HG02870 (cell line): Measurements from ENCODE around the gene ALDH1B1.

Experiments
- ATAC-seq: cut with Tn5 transposase; IDR thresholded peaks from one replicate; pipeline ENCODE4 v1.9.1; 2021; ENCODE audit warnings: mild to moderate bottlenecking, moderate library complexity; ENCODE audit not compliant: unreplicated experiment

ALDH1B1 gene

DNA sequence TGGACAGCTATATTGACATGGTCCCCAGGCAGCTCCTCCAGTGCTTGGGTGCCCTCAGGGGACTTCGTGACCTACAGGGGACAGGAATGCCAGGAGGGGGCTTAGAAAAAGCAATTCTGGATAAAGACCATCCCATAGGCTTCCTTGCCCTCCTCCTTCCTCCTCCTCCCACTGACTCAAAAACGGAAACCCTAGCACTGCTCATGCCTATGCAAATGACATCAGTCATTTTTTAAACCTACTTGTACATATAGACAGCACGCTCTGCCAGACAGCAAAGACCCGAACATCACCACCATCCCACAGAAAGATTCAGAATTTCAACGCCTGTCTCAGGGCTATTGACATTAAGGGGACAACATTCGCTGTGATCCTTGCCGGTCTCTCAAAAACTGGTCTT lies 20.8 kb downstream of the ALDH1B1 start:
- no peak for ATAC-seq

DNA sequence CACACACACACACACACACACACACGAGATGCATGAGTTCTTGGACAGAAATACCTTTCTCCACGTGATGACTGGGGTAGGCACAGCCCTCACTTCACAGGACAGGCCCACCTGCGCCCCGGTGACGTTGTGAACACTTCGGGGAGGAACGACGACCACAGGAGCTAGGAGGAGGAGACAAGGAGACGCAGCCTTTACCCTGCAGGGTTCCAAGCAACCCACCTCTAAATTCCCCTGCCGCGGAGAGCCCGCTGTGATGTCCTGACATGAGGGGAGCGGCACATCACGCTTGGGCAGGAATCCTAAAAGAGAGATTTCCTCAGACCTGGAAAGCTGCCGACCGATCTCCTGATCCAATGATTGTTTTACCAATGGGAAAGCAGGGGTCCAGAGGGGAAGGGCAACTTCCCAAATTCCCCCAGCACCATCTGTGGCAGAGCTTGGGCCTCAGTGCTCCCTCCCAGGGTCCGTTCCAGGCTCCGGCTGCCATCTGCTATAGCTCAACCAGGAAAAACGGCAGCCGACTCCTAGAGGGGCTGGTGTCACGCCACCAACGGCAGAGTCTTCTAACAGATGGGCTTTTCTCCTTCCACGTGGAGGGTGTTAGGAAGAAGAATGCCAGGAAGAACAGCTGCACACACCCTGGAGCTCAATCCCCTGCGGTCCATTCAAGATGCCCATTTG lies 21.7 kb downstream of the ALDH1B1 start:
- ATAC-seq: no peak

DNA sequence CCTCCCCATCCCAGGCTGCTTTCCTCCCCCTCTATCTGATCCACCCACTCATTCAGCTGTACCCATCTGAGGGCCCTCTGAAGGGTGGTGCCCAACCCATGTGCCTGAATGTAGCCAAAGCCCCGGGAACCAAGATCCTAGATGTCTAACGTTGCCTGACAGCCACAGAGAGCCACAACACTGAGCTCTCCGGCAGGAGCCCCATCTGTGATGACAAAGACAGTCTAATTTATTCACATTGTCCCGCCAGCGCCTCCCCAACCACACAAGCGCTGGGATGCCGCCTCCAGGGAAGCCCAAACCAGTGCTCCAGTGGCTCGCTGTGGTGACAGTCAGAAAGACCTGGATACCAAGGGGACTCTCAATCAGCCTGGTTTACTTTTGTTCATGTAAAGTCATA lies 23.4 kb downstream of the ALDH1B1 start:
- ATAC-seq: no peak

DNA sequence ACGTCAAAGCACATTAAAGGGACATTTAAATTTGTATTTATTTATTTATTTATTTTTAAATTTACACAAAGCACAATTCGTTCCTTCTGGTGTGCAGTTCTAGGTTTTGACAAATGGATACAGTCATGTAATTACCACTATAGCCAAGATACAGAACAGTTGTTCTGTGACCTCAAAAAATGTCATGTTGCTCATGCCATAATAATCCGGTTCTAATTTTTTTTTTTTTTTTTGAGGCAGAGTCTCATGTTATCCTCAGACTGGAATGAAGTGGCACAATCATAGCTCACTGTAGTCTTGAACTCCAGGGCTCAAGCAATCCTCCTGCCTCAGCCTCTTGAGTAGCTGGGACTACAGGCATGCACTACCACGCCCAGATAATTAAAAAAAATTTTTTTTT lies 24.0 kb downstream of the ALDH1B1 start:
- ATAC-seq: no peak

DNA sequence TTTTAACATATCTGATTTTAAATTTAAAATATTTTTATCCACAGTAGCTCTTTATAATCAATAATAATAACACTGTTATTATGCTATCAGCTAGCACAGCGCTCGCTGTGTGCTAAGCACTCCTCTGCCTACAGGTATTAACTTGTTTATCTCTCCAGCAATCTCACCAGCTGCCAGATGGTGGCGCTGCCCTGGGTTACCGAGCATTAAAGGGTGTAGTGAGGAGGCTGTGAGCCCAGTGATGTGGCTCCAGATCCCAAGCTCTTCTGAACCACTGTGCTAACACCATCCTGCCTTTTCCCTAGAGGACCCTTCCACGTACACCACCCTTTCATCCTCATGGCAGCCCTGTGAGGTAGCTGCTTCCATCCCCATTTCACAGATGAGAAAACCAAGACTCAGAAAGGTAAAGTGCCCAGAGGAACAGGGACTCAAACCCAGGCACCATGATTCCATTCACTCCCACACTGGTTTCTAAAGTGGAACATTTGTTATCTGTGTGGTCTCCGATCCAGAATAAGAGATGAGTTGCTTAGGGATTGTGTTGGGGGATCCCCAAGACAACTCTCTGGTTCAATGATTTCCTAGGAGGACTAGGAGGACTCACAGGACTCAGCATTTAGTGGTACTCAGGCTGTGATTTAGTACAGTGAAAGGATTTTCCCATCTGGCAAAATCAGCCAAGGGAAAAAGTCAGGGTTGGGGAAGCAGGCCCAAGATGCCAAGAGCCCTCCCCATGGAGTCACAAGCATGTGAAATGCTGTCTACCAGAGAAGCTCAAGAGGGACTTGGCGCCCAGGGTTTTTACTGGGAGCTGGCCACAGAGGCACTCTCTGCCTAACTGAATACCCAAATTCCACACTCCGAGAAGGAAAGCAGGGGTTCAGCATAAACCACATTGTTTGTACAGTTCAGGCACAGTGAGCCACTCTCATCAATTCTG lies 24.8 kb downstream of the ALDH1B1 start:
- no peak for ATAC-seq

DNA sequence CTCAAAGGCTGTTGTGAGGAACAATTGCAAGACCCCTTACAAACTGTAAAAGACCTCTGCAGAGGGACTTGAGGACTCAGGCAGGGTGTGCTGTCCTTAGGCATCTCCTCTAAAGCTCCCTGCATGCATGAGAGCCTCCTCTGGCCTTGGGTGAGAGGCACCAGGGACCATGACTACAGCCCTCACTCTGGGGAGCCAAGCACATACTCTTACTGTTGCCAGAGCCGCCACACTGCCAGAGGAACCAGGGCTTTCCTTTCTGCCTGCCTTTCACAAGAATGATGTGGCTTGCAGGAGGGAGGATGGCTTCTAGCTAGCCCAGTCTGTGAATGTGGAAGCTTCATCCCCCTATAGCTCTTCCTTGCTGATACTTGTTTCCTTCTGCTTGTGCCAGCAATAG lies 25.9 kb downstream of the ALDH1B1 start:
- ATAC-seq: no peak

DNA sequence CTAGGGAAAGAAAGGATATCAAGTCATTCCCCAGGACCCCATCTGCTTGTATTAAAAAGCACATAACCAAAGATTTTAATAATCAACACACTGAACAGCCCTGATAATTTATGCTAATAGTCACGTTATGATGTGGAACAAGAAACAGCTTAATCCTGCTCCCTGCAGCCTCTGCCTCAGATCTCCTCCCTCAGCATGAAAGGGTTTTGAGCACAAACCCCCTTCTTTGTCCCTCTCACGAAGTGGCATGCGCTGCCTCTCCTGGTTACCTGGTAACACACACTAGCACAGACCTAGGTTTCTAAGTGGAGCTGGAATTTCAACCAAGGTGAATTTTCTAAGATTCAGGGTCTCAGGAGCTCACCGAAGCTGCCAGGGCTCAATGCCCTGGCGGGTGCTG lies 26.7 kb downstream of the ALDH1B1 start:
- no peak for ATAC-seq

DNA sequence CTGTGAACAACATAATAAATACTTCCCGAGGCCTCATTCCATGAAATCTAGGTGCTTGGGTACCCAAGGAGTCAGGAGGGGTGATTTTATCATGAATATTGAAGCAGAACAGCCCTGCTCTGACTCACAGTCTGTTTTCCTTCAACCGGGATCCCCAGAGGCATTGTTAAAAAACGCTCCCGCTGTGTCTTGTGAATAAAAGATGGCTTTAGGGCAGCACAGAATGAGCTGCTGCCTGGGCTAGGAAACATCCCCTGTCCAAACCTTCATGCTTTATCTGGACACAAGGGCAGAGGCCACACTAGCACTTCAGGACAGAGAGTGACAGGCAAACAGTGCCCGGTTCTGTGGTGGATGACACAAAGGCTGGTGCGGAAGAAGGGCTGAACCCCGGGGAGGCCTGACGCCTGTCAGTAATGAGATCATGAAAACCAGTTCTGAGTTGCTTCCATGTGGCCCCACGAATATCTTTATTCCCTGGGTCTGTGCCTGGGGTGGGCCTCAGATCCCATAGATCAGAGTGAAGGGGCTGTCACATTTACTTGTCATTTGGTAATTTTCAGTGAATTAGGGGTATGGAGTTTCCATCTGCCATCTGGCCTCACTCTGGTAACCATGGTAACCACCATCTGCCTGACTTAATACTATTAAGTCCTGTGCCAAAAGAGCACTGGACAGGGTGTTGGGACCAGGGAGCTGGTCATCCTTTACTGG lies 29.2 kb downstream of the ALDH1B1 start:
- ATAC-seq: no peak

DNA sequence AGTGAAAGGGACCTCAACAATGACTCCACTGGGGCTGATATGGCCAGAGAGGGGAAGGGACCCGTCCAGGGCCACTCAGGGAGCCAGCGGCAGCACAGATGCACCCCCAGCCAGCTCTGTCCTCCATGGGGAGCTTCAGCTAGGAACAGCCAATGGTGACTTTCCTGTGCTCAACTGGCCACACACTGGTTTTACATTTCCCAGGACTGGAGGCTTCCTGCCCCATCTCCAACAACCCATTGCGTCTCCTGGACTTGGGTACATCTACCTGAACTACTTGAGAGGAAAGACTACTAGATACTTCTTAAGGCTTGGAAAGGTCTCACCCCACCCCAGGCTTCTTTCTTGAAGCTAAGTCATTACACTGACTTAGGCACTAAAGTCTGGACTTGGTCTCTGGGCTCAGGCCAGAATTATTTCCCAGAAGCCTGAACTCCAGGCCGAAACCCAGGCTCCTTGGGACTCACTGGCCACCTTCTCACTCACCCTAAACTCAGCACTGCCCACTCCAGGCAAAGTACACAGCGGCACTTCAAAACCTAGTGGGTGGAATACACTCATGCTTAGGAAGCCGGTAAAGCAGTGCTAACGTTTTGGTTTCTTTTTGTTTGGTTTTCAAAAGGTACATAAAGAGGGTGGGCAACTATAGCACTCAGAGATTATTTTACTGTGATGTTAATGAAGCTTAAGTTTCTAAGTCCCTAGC lies 30.2 kb downstream of the ALDH1B1 start:
- ATAC-seq: no peak

DNA sequence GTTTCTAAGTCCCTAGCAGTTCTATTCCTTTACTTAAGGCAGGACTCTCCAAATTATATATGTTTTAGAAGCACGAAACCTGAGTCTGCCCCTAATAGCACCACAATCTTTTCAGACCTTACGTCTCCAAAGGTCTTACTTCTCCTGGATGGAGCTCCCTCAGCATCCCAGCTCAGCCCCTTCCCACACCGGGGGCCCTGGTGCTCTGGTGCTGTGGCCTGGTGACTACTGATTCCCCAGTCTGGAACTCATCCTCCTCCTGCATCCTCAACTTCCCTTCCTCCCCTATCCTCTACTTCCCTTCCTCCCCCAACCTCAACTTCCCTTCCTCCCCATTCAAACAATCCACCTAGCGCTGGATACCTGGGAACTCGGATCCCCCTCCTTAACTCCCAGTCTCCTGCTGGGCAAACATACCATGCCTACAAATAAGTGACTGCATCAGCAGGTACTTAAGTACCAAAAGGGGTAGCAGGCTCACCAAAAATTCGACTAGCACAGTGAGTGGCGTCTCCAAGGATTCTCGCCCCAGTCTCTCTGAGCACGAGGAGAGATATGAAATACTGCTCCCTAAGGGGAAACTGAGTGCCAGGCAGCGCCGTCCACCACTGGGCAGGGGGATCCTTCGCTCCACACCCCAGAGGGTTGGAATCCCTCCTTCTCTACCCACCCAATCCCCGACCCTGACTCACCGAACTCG lies 30.9 kb downstream of the ALDH1B1 start:
- no peak for ATAC-seq

DNA sequence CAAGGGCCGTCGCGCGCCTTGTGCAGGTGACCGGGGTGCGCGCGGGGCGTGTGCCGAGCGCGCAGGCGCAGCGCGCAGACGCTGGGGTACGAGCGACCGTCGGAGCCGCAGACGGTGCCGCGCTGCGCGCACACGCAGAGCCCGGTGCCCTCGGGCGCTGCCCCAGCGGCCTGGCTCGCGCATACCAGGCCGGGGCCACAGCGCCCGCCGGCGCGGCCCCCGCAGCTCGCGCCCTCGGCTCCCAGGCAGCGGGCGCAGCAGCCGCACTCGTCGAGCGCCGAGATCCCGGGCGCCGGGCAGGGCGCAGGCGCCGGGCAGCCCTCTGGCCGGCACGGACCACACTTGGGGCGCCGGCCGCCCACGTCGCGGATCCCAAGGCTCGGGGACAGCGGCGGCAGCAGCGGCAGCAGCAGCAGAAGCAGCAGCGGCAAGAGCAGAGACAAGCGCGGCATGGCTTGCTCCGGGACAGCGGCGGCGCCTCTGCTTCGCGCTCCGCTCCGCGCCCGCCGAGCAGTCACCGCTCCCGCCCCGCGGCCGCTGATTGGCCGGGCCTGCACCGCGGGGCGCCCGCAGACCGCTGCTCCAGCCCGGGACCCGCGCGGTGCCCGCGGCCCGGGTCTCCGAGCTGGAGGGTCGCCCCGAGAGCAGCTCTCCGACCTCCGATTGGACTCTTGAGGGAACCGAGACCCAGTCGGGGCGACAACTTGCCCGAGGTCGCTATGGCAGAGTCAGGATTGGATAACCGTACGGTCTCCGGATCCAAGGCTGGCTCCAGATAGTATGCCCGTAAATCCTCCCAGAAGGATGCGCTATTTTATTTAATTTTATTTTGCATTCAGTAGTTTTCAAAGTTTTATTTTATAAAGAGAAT lies 31.7 kb downstream of the ALDH1B1 start, which contains the start of gene IGFBPL1:
Gene IGFBPL1, minus strand, starts transcription at position 482 of the 871 bp plus-strand sequence. Its CDS starts 30 bp downstream, at position 452.
- ATAC-seq: no peak

DNA sequence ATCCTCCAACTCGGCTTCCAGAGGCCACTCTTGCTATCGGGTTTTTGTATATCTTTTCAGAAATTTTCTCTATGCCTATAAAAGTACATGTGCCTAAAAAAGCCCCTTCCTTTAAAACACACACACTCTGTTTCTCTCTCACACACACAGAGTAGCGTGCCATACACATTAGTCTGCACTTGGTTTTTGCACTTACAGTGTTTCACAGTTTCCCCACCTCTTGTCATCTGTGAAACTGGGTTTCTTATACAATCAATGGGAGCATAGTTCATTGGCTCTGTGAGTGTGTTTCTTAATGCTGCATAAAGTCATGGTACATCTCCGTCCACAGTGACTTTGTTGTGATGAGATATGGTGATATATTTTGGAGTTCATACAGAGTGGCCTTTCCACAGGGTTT lies 32.4 kb downstream of the ALDH1B1 start:
- ATAC-seq: no peak

DNA sequence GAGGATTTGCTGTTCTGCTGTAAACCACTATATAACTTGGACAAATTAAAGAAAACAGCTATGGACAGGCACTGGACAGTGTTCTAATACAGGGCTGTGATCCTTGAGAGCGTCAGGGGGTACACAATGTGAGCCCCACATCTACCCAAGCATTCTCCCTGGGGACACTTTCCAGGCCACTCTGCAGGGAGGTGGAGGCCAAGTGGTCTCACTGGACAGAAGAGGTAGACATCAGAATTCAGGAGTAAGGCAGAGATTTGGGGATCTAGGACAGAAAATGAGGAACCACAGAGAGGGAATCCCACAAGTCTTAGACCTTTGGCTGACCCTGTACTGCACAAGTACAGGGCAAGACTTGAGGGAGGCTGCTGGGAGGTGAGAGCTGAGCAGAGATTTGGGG lies 35.6 kb downstream of the ALDH1B1 start:
- ATAC-seq: no peak

DNA sequence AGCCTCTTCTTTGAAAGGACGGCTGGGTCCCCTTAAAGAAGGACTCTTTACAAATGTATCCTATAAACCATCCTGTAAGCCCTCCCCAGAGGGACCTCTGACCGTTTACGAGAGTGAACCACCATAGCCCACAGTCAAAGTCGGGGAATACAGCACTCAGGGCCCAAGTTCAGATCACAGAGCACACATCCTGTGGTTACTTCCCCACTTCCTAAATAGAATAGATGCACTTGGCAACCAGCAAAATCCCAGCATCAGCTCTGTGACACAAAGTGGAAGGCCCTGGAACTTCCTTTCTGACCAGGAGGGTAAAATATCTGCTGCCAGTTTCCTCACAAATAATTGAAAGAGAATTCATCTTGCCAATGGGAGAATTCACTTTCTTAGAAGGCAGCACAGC lies 38.6 kb downstream of the ALDH1B1 start:
- ATAC-seq: no peak

DNA sequence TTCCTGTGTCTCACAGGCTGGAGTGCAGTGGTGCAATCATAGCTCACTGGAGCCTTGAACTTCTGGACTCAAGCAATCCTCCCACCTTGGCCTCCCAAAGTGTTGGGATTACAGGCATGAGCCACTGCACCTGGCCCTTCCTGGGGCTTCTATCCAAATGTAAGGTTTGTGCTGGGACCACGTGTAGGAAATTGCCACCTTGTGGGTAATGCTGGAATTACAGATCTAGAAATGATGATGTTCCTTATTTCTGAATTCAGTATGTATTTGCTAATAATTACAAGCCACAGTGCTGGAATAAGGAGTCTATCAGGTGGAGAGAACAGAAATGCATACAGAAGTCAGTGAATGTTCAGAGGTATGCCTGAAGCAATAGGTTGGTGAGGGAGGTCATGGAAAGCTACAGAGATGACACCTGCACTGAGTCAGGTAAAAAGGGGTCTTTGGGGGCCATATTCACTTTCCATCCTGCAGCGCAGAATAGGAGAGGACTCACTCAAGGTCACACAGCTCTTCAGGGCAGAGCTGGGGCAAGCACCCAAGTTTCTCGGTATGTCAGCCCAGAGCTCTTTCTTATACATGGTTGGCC lies 40.5 kb downstream of the ALDH1B1 start:
- no peak for ATAC-seq

DNA sequence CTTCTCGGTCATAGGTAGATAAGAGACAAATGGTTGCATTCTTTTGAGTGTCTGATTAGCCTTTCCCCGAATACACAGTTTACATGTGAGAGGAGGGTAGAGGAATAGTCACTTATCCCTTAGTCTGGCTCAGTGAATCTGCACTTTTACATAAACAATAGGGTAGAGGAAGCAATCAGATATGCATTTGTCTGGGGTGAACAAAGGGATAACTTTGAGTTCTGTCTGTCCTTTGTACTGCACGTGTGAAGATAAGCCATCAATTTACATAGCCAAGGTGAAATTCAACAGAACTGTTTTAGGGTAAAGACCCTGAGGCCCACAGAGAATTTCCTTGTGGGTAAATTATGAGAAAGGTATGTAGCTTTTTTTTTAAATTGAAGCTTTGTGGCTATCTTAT lies 41.9 kb downstream of the ALDH1B1 start:
- ATAC-seq: no peak

DNA sequence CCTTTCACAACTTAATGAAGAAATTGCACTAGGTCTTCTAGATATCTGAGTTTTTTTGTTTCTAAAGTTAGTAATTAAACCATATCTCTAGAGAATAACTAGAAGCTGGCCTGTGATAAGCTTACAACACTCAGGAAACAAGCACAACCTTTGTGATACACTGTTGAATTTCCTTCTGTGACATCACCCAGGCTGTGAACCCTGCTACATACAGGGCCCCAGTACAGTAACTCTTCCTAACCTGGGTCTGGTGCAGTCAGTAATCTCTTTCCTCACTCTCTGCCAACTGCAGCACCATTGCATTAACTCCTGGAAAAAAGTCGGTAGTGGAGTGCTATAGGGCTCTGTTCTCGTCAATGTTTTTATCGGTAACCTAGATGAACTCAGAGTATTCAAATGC lies 42.4 kb downstream of the ALDH1B1 start:
- ATAC-seq: no peak

DNA sequence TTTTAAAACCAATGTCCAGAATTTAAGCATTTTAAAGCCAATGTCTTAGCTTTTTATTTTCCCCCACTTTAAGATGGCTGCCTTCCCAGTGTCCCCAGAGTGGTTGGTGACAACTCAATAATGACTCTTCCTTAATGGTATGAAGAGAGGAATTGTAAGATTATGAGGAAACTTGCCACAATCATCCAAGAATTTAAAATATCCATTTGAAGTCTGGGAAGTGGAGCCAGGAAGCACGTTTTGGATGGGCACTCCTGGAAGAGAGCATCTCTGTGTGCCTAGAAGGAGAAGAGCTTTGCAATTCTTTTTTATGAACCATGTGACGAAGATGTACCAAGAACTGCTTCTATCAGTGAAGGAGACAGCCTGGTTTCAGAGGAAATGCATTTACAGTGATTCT lies 43.0 kb downstream of the ALDH1B1 start:
- no peak for ATAC-seq

DNA sequence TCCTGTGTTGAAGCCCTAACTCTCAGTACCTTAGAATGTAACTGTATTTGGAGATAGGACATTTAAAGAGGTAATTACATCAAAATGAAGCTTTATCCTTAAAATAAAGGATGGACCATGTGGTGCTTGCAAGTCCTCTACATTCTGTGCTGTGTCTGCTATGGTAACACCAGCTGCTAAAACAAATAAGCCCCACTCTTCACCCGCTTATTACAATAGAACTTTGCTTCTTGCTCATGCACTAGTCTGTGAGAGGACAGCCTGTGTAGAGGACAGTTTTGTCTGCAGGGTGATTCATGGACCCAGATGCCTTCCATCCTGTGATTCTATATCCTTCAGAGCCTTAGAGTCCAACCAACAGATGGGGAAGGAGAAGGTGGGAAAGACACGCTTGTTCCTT lies 44.2 kb downstream of the ALDH1B1 start:
- ATAC-seq: no peak
